Endothelial cell (in vitro differentiated cells): ENCODE results near the gene NGEF. TPM values are rescaled to one million over a fixed set of nuclear protein-coding genes. Genes with fewer than 3 reads are reported as not detected.

Experiments
- DNase-seq: peaks from one replicate; pipeline ENCODE4 v3.0.0; 2021; ENCODE audit warnings: low spot score
- H3K27ac Mint-ChIP-seq: one replicate; pipeline ENCODE4 v1.8.0; 2021; ENCODE audit warnings: mixed read lengths, inconsistent platforms; ENCODE audit not compliant: unreplicated experiment
- H3K27me3 Mint-ChIP-seq: one replicate; pipeline ENCODE4 v1.8.0; 2021; ENCODE audit warnings: mild to moderate bottlenecking, moderate library complexity, mixed read lengths, inconsistent platforms; ENCODE audit not compliant: unreplicated experiment
- H3K36me3 Mint-ChIP-seq: one replicate; pipeline ENCODE4 v1.8.0; 2021; ENCODE audit warnings: mild to moderate bottlenecking, low read depth, mixed read lengths, inconsistent platforms; ENCODE audit not compliant: unreplicated experiment
- H3K4me1 Mint-ChIP-seq: one replicate; pipeline ENCODE4 v1.8.0; 2021; ENCODE audit warnings: mild to moderate bottlenecking, mixed read lengths, inconsistent platforms; ENCODE audit not compliant: unreplicated experiment
- H3K4me3 Mint-ChIP-seq: one replicate; pipeline ENCODE4 v1.8.0; 2021; ENCODE audit warnings: mild to moderate bottlenecking, mixed read lengths, inconsistent platforms; ENCODE audit not compliant: unreplicated experiment
- H3K9me3 Mint-ChIP-seq: one replicate; pipeline ENCODE4 v1.8.0; 2021; ENCODE audit warnings: mixed read lengths, inconsistent platforms; ENCODE audit not compliant: unreplicated experiment
- CTCF ChIP-seq: fragments of 200-600 bp; sonication (generic); IDR thresholded peaks from one replicate; pipeline ENCODE4 v1.5.0; 2021; ENCODE audit warnings: antibody characterized with exemption; ENCODE audit not compliant: unreplicated experiment
- total RNA-seq: library from RNA; stranded (reverse); fragmentation: NEBNext Ultra II Directional; extraction: Animal tissue kit (Norgen Biotek cat#: 25700); gene quantifications from one replicate; pipeline ENCODE4 v1.2.1, GENCODE V29; 2021; ENCODE audit not compliant: unreplicated experiment

The NGEF gene
- total RNA-seq, 1 donor from 2014 or later = 1.4 TPM

- H3K27me3 Mint-ChIP-seq = peaks cover 6% of the 10 kb centered on the region
Observed at GRCh38 chr2:232920055-232920454, 93.0 kb downstream of the NGEF start.

GRCh38 chr2:232919141-232919540 is 93.9 kb downstream of the NGEF start:
- no peak for DNase-seq
- H3K27me3 Mint-ChIP-seq = no peaks in the 10 kb centered on the region
- H3K36me3 Mint-ChIP-seq = no peaks in the 10 kb centered on the region
- no peaks in the 10 kb centered on the region for H3K4me1 Mint-ChIP-seq
- H3K27ac Mint-ChIP-seq = no peak overlapping the region
- no peak overlapping the region for H3K4me3 Mint-ChIP-seq
- no peaks in the 10 kb centered on the region for H3K9me3 Mint-ChIP-seq
- TF ChIP-seq CTCF = no peak

More at GRCh38 chr2:232920055-232920454, 93.0 kb downstream of the NGEF start:
- no peak for TF ChIP-seq CTCF
- DNase-seq = no peak
- Mint-ChIP-seq H3K36me3 (no peaks in the 10 kb centered on the region), H3K4me3 (no peak overlapping the region), H3K4me1 (no peaks in the 10 kb centered on the region), H3K9me3 (no peaks in the 10 kb centered on the region), H3K27ac (no peak overlapping the region)

GRCh38 chr2:232913903-232914302 is 99.2 kb downstream of the NGEF start:
- no peak for TF ChIP-seq CTCF
- Mint-ChIP-seq H3K4me1 (no peaks in the 10 kb centered on the region), H3K9me3 (no peaks in the 10 kb centered on the region), H3K4me3 (no peak overlapping the region), H3K36me3 (no peaks in the 10 kb centered on the region), H3K27me3 (no peaks in the 10 kb centered on the region), H3K27ac (no peak overlapping the region)
- no peak for DNase-seq

- Mint-ChIP-seq H3K9me3 (no peaks in the 10 kb centered on the region), H3K27ac (no peak overlapping the region), H3K27me3 (no peaks in the 10 kb centered on the region), H3K4me3 (no peak overlapping the region), H3K4me1 (no peaks in the 10 kb centered on the region), H3K36me3 (no peaks in the 10 kb centered on the region)
- TF ChIP-seq CTCF = no peak
- DNase-seq = no peak
Observed at GRCh38 chr2:232911712-232912277, 101.3 kb downstream of the NGEF start.

GRCh38 chr2:232910376-232910775 is 102.7 kb downstream of the NGEF start:
- Mint-ChIP-seq H3K36me3 (no peaks in the 10 kb centered on the region), H3K4me3 (no peak overlapping the region), H3K27me3 (no peaks in the 10 kb centered on the region), H3K4me1 (no peaks in the 10 kb centered on the region), H3K9me3 (no peaks in the 10 kb centered on the region), H3K27ac (no peak overlapping the region)
- no peak for TF ChIP-seq CTCF
- DNase-seq = no peak
